ENCODE measurements around the gene GMEB1.
"Not testable (repeated sequence)": the region's sequence is repeated elsewhere in the genome, so short reads cannot be mapped to it uniquely, and the experiment has no call there.

GMEB1 gene

GRCh38 chr1:28668191-28668955 lies at the start of gene GMEB1:
GMEB1 (plus strand) TSS chr1:28668784; CDS start chr1:28683613, 14,829 bp downstream.
- in situ Hi-C loops (cut with HindIII; ENCODE audit: low pct_unique_long_range_greater_than_20kb, low sequenced_read_pairs), result no loop called here
- TF ChIP-seq JUND (IDR thresholded peaks at IDR 0.05; ENCODE audit: low read depth), result no peak

GRCh38 chr1:28631713-28632112 lies 36.9 kb upstream of the GMEB1 start:
- DNase-seq (ENCODE audit: low read depth in 1 of 2, low spot score in 1 of 2), result no peak
- in situ Hi-C loops (cut with HindIII; ENCODE audit: low pct_unique_long_range_greater_than_20kb, low sequenced_read_pairs), result no loop called here
- TF ChIP-seq JUND (IDR thresholded peaks at IDR 0.05; ENCODE audit: low read depth), result no peak

More at GRCh38 chr1:28668191-28668955, at the start of gene GMEB1:
- DNase-seq (ENCODE audit: low read depth in 1 of 2, low spot score in 1 of 2), result peak; percentile 66 to 87

- in situ Hi-C loops (cut with HindIII; ENCODE audit: low pct_unique_long_range_greater_than_20kb, low sequenced_read_pairs), result no loop called here
Observed at GRCh38 chr1:28632560-28632959, 36.0 kb upstream of the GMEB1 start.

GRCh38 chr1:28640766-28641165 lies 27.8 kb upstream of the GMEB1 start:
- in situ Hi-C loops (cut with HindIII; ENCODE audit: low pct_unique_long_range_greater_than_20kb, low sequenced_read_pairs), result no loop called here
- no peak for TF ChIP-seq JUND (IDR thresholded peaks at IDR 0.05; ENCODE audit: low read depth)

More at GRCh38 chr1:28632560-28632959, 36.0 kb upstream of the GMEB1 start:
- TF ChIP-seq JUND (IDR thresholded peaks at IDR 0.05; ENCODE audit: low read depth), result no peak
- no peak for DNase-seq (ENCODE audit: low read depth in 1 of 2, low spot score in 1 of 2)

GRCh38 chr1:28642056-28642846 lies 26.3 kb upstream of the GMEB1 start:
- no peak for TF ChIP-seq JUND (IDR thresholded peaks at IDR 0.05; ENCODE audit: low read depth)
- DNase-seq (ENCODE audit: low read depth in 1 of 2, low spot score in 1 of 2), result peak in 1 of 2 experiments; percentile 24
- in situ Hi-C loops (cut with HindIII; ENCODE audit: low pct_unique_long_range_greater_than_20kb, low sequenced_read_pairs), result no loop called here

More at GRCh38 chr1:28640766-28641165, 27.8 kb upstream of the GMEB1 start:
- peak in 1 of 2 experiments; percentile 31 for DNase-seq (ENCODE audit: low read depth in 1 of 2, low spot score in 1 of 2)

GRCh38 chr1:28642847-28643635 lies 25.5 kb upstream of the GMEB1 start, which contains the start of gene TAF12:
TAF12 (minus strand) TSS chr1:28643067; CDS start chr1:28622081, 20,986 bp downstream.
- no peak for TF ChIP-seq JUND (IDR thresholded peaks at IDR 0.05; ENCODE audit: low read depth)
- peak; percentile 54 to 94 for DNase-seq (ENCODE audit: low read depth in 1 of 2, low spot score in 1 of 2)
- in situ Hi-C loops (cut with HindIII; ENCODE audit: low pct_unique_long_range_greater_than_20kb, low sequenced_read_pairs), result no loop called here

GRCh38 chr1:28644494-28644893 lies 24.1 kb upstream of the GMEB1 start:
- DNase-seq (ENCODE audit: low read depth in 1 of 2, low spot score in 1 of 2), result no peak
- in situ Hi-C loops (cut with HindIII; ENCODE audit: low pct_unique_long_range_greater_than_20kb, low sequenced_read_pairs), result no loop called here
- TF ChIP-seq JUND (IDR thresholded peaks at IDR 0.05; ENCODE audit: low read depth), result no peak

- DNase-seq (ENCODE audit: low read depth in 1 of 2, low spot score in 1 of 2); in situ Hi-C loops (cut with HindIII; ENCODE audit: low pct_unique_long_range_greater_than_20kb, low sequenced_read_pairs): not testable (repeated sequence)
Observed at GRCh38 chr1:28645406-28645805, 23.2 kb upstream of the GMEB1 start.

GRCh38 chr1:28646040-28646439 lies 22.5 kb upstream of the GMEB1 start:
- no peak for DNase-seq (ENCODE audit: low read depth in 1 of 2, low spot score in 1 of 2)
- TF ChIP-seq JUND (IDR thresholded peaks at IDR 0.05; ENCODE audit: low read depth), result no peak
- in situ Hi-C loops (cut with HindIII; ENCODE audit: low pct_unique_long_range_greater_than_20kb, low sequenced_read_pairs), result no loop called here

GRCh38 chr1:28648008-28648473 lies 20.5 kb upstream of the GMEB1 start:
- in situ Hi-C loops (cut with HindIII; ENCODE audit: low pct_unique_long_range_greater_than_20kb, low sequenced_read_pairs), result no loop called here
- peak; percentile 34 to 93 for DNase-seq (ENCODE audit: low read depth in 1 of 2, low spot score in 1 of 2)
- TF ChIP-seq JUND (IDR thresholded peaks at IDR 0.05; ENCODE audit: low read depth), result no peak

- in situ Hi-C loops (cut with HindIII; ENCODE audit: low pct_unique_long_range_greater_than_20kb, low sequenced_read_pairs), result no loop called here
- peak; percentile 45; the same call in 1 of the 2 replicates for TF ChIP-seq JUND (IDR thresholded peaks at IDR 0.05; ENCODE audit: low read depth)
Observed at GRCh38 chr1:28648474-28649198, 19.9 kb upstream of the GMEB1 start, which contains the start of gene RNU11. RNU11 (plus strand) TSS chr1:28648600.

GRCh38 chr1:28653063-28653462 lies 15.5 kb upstream of the GMEB1 start:
- in situ Hi-C loops (cut with HindIII; ENCODE audit: low pct_unique_long_range_greater_than_20kb, low sequenced_read_pairs); DNase-seq (ENCODE audit: low read depth in 1 of 2, low spot score in 1 of 2): not testable (repeated sequence)

More at GRCh38 chr1:28648474-28649198, 19.9 kb upstream of the GMEB1 start, which contains the start of gene RNU11:
- peak; percentile 32 to 97 for DNase-seq (ENCODE audit: low read depth in 1 of 2, low spot score in 1 of 2)

- peak in 1 of 2 experiments; percentile 61 for DNase-seq (ENCODE audit: low read depth in 1 of 2, low spot score in 1 of 2)
- in situ Hi-C loops (cut with HindIII; ENCODE audit: low pct_unique_long_range_greater_than_20kb, low sequenced_read_pairs), result not testable (repeated sequence)
Observed at GRCh38 chr1:28653870-28654269, 14.7 kb upstream of the GMEB1 start.

- in situ Hi-C loops (cut with HindIII; ENCODE audit: low pct_unique_long_range_greater_than_20kb, low sequenced_read_pairs); DNase-seq (ENCODE audit: low read depth in 1 of 2, low spot score in 1 of 2): not testable (repeated sequence)
Observed at GRCh38 chr1:28655448-28656311, 12.9 kb upstream of the GMEB1 start.
